OCI-LY1 (cell line): ENCODE results near the gene BEND6.

ENCODE experiments used
- CTCF ChIP-seq: fragments of 200-600 bp; sonication (generic), shearing (Covaris generic); IDR thresholded peaks from 2 replicates; pipeline ENCODE4 v1.5.1; 2017; ENCODE audit warnings: mild to moderate bottlenecking, antibody characterized with exemption, low read length, moderate library complexity, mixed read lengths
- EZH2 ChIP-seq: fragments of 200-600 bp; sonication (generic), shearing (Covaris generic); IDR thresholded peaks from 2 replicates; pipeline ENCODE4 v1.8.0; 2017; ENCODE audit warnings: borderline replicate concordance, mixed run types, mild to moderate bottlenecking, antibody characterized with exemption, low read length, moderate library complexity, mixed read lengths

- TF ChIP-seq CTCF: no peak
- TF ChIP-seq EZH2: no peak
These were observed 48.2 kb upstream of the BEND6 start for GRCh38 chr6:56906752-56907151.
